HEK293 (cell line): ENCODE data around the gene TPR.

ENCODE experiments used
- CTCF ChIA-PET: fragments of 350-600 bp; formaldehyde crosslinking; extraction: SDS; loops from one replicate; lab custom pipeline; 2021; ENCODE audit warnings: antibody characterized with exemption; lab: Yijun Ruan, JAX
- POLR2A ChIA-PET: fragments of 300-600 bp; formaldehyde crosslinking; extraction: SDS; loops from one replicate; lab custom pipeline; 2020; ENCODE audit warnings: antibody characterized with exemption, inconsistent platforms; lab: Yijun Ruan, JAX
- H3K27ac ChIP-seq: fragments of 200-500 bp; sonication (Bioruptor generic); 2 replicates; pipeline ENCODE4 v1.5.1; 2014; ENCODE audit warnings: low read depth, low read length, control low read depth, inconsistent platforms; ENCODE audit errors: extremely low read depth
- H3K36me3 ChIP-seq, 2 experiments: fragments of 200-500 bp in 1 of 2; sonication (Bioruptor generic) in 1 of 2; 1 replicate in 1 of 2; 2 replicates in 1 of 2; pipeline ENCODE4 v1.5.1; 2014 to 2017; ENCODE audit warnings: inconsistent platforms in 2 of 2, low read length in 2 of 2; ENCODE audit not compliant: control insufficient read depth in 2 of 2, insufficient read depth in 1 of 2
- H3K4me1 ChIP-seq: fragments of 200-500 bp; sonication (Bioruptor generic); 2 replicates; pipeline ENCODE4 v1.5.1; 2014; ENCODE audit warnings: mild to moderate bottlenecking, low read length, inconsistent platforms; ENCODE audit not compliant: control insufficient read depth, insufficient read depth
- H3K4me3 ChIP-seq: 2 replicates; pipeline ENCODE4 v1.5.1; 2011; ENCODE audit warnings: low read depth, mild to moderate bottlenecking, control low read depth, low read length, moderate library complexity
- H3K9me3 ChIP-seq: fragments of 200-500 bp; sonication (Bioruptor generic); 2 replicates; pipeline ENCODE4 v1.5.1; 2014; ENCODE audit warnings: low read depth, low read length, inconsistent platforms; ENCODE audit not compliant: control insufficient read depth, insufficient read depth
- BCL11B ChIP-seq: fragments of 450-650 bp; formaldehyde crosslinking; IDR thresholded peaks from 2 replicates; pipeline ENCODE4 v1.5.1; 2016; ENCODE audit warnings: low read depth, missing biosample characterization, missing genetic modification characterization
- EGR2 ChIP-seq: fragments of 450-650 bp; formaldehyde crosslinking; IDR thresholded peaks from 2 replicates; pipeline ENCODE4 v1.5.1; 2016; ENCODE audit warnings: low read depth, missing biosample characterization, missing genetic modification characterization
- GFI1B ChIP-seq: fragments of 450-650 bp; formaldehyde crosslinking; IDR thresholded peaks from 2 replicates; pipeline ENCODE4 v1.5.1; 2016; ENCODE audit warnings: missing biosample characterization, missing genetic modification characterization
- GLI2 ChIP-seq: fragments of 450-650 bp; formaldehyde crosslinking; IDR thresholded peaks from 2 replicates; pipeline ENCODE4; 2017; ENCODE audit warnings: missing biosample characterization, missing genetic modification characterization, low read depth, borderline replicate concordance
- ZBTB1 ChIP-seq: fragments of 450-650 bp; formaldehyde crosslinking; IDR thresholded peaks from 2 replicates; pipeline ENCODE4 v1.5.1; 2016; ENCODE audit warnings: missing biosample characterization, missing genetic modification characterization
- ZBTB48 ChIP-seq: fragments of 450-650 bp; formaldehyde crosslinking; IDR thresholded peaks from 2 replicates; pipeline ENCODE4 v1.5.1; 2016; ENCODE audit warnings: missing biosample characterization, missing genetic modification characterization
- ZNF2 ChIP-seq: fragments of 450-650 bp; formaldehyde crosslinking; IDR thresholded peaks from 2 replicates; pipeline ENCODE4 v1.5.1; 2016; ENCODE audit warnings: missing biosample characterization, missing genetic modification characterization
- ZNF214 ChIP-seq: fragments of 450-650 bp; formaldehyde crosslinking; IDR thresholded peaks from 2 replicates; pipeline ENCODE4 v1.5.1; 2017; ENCODE audit warnings: missing biosample characterization, mild to moderate bottlenecking, missing genetic modification characterization, borderline replicate concordance
- ZNF239 ChIP-seq: fragments of 450-650 bp; formaldehyde crosslinking; IDR thresholded peaks from 2 replicates; pipeline ENCODE4 v1.5.1; 2016; ENCODE audit warnings: missing biosample characterization, missing genetic modification characterization
- ZNF24 ChIP-seq: fragments of 450-650 bp; formaldehyde crosslinking; IDR thresholded peaks from 2 replicates; pipeline ENCODE4 v1.5.1; 2016; ENCODE audit warnings: missing biosample characterization, missing genetic modification characterization
- ZNF248 ChIP-seq: fragments of 450-650 bp; formaldehyde crosslinking; IDR thresholded peaks from 2 replicates; pipeline ENCODE4 v1.5.1; 2017; ENCODE audit warnings: missing biosample characterization, missing genetic modification characterization
- ZNF280D ChIP-seq: fragments of 450-650 bp; formaldehyde crosslinking; IDR thresholded peaks from 2 replicates; pipeline ENCODE4 v1.5.1; 2016; ENCODE audit warnings: missing biosample characterization, missing genetic modification characterization
- ZNF37A ChIP-seq: fragments of 450-650 bp; IDR thresholded peaks from 2 replicates; pipeline ENCODE4 v1.5.1; 2018; ENCODE audit warnings: missing biosample characterization, missing genetic modification characterization
- ZNF473 ChIP-seq: fragments of 450-650 bp; formaldehyde crosslinking; IDR thresholded peaks from 2 replicates; pipeline ENCODE4 v1.5.1; 2017; ENCODE audit warnings: missing biosample characterization, missing genetic modification characterization
- ZNF513 ChIP-seq: fragments of 450-650 bp; IDR thresholded peaks from 2 replicates; pipeline ENCODE4 v1.5.1; 2018; ENCODE audit warnings: missing biosample characterization, missing genetic modification characterization
- ZNF677 ChIP-seq: fragments of 450-650 bp; IDR thresholded peaks from 2 replicates; pipeline ENCODE4 v1.5.0; 2018; ENCODE audit warnings: missing biosample characterization, mild to moderate bottlenecking, missing genetic modification characterization, moderate library complexity
- ZNF785 ChIP-seq: fragments of 450-650 bp; formaldehyde crosslinking; IDR thresholded peaks from 2 replicates; pipeline ENCODE4 v1.5.1; 2016; ENCODE audit warnings: missing biosample characterization, missing genetic modification characterization
- ZNF837 ChIP-seq: fragments of 450-650 bp; formaldehyde crosslinking; IDR thresholded peaks from 2 replicates; pipeline ENCODE4 v1.5.1; 2016; ENCODE audit warnings: missing biosample characterization, missing genetic modification characterization
- ZSCAN16 ChIP-seq: fragments of 450-650 bp; formaldehyde crosslinking; IDR thresholded peaks from 2 replicates; pipeline ENCODE4 v1.5.1; 2016; ENCODE audit warnings: missing biosample characterization, missing genetic modification characterization
- ZSCAN30 ChIP-seq: fragments of 450-650 bp; IDR thresholded peaks from 2 replicates; pipeline ENCODE4 v1.5.1; 2018; ENCODE audit warnings: missing biosample characterization, mild to moderate bottlenecking, missing genetic modification characterization, moderate library complexity

The TPR gene

GRCh38 chr1:186271032-186271431 lies 104.0 kb downstream of the TPR start:
- no peak for TF ChIP-seq ZNF239 (tag by site-specific recombination)
- TF ChIP-seq ZNF248, result no peak
- no peak for TF ChIP-seq ZNF214 (tag by site-specific recombination)
- TF ChIP-seq ZSCAN30 (tag by site-specific recombination), result no peak
- TF ChIP-seq GLI2 (tag by site-specific recombination), result no peak
- TF ChIP-seq ZNF473, result no peak
- no peak for TF ChIP-seq ZNF24
- no peak for TF ChIP-seq BCL11B
- no peak for TF ChIP-seq ZNF785 (tag by site-specific recombination)
- no peak for TF ChIP-seq ZNF2 (tag by site-specific recombination)
- no peak for TF ChIP-seq ZNF677 (tag by site-specific recombination)
- TF ChIP-seq EGR2 (tag by site-specific recombination), result no peak
- TF ChIP-seq ZNF280D (tag by site-specific recombination), result no peak
- TF ChIP-seq ZBTB48 (tag by site-specific recombination), result no peak
- no peak for TF ChIP-seq GFI1B
- TF ChIP-seq ZBTB1 (tag by site-specific recombination), result no peak
- no peak for TF ChIP-seq ZNF37A (tag by site-specific recombination)
- TF ChIP-seq ZSCAN16 (tag by site-specific recombination), result no peak
- no peak for TF ChIP-seq ZNF837 (tag by site-specific recombination)
- TF ChIP-seq ZNF513 (tag by site-specific recombination), result no peak
- Histone ChIP-seq H3K36me3 (no peaks in the 10 kb centered on the region), H3K4me1 (no peaks in the 10 kb centered on the region), H3K4me3 (no peak overlapping the region), H3K9me3 (no peaks in the 10 kb centered on the region), H3K27ac (no peak overlapping the region)
- POLR2A ChIA-PET, result no interaction called here
- CTCF ChIA-PET, result no interaction called here
